CD4-positive, alpha-beta memory T cell (primary cell): ENCODE data around the gene MICAL2. TPM values are rescaled to one million over a fixed set of nuclear protein-coding genes. Genes with fewer than 3 reads are reported as not detected.

ENCODE experiments used
- CTCF ChIA-PET: fragments of 350-600 bp; sonication (Branson Sonifier 250); formaldehyde crosslinking; loops from one replicate; lab custom pipeline; 2021; ENCODE audit warnings: inconsistent platforms; ENCODE audit not compliant: partially characterized antibody; lab: Charles Lee
- POLR2A ChIA-PET: fragments of 350-600 bp; sonication (Branson Sonifier 250); formaldehyde crosslinking; loops from one replicate; lab custom pipeline; 2021; ENCODE audit not compliant: partially characterized antibody; lab: Charles Lee
- DNase-seq, 5 donors: peaks; one replicate each; pipeline versions ENCODE4 v3.0.0 to v3.0.0-alpha.2; 2020 to 2022; ENCODE audit warnings: mixed read lengths in 1 of 5
- H3K27ac ChIP-seq: one replicate; pipeline ENCODE4 v1.7.0; 2013; ENCODE audit warnings: low read depth, low read length
- H3K27me3 ChIP-seq: 2 replicates; pipeline ENCODE4 v1.7.0; 2013; ENCODE audit warnings: mild to moderate bottlenecking, low read length, moderate library complexity; ENCODE audit not compliant: insufficient read depth
- H3K36me3 ChIP-seq: 2 replicates; pipeline ENCODE4 v1.7.0; 2013; ENCODE audit warnings: mild to moderate bottlenecking, low read length, moderate library complexity; ENCODE audit not compliant: insufficient read depth
- H3K4me1 ChIP-seq: 2 replicates; pipeline ENCODE4 v1.7.0; 2013; ENCODE audit warnings: mild to moderate bottlenecking, low read length, moderate library complexity; ENCODE audit not compliant: insufficient read depth
- H3K4me3 ChIP-seq, 2 donors: one replicate each; pipeline ENCODE4 v1.7.0; 2013; ENCODE audit warnings: low read length in 2 of 2, mild to moderate bottlenecking in 1 of 2
- H3K9me3 ChIP-seq, 2 donors: one replicate each; pipeline ENCODE4 v1.7.0; 2013; ENCODE audit warnings: low read length in 2 of 2, control low read depth in 1 of 2; ENCODE audit not compliant: control insufficient read depth in 1 of 2
- H3K27ac Mint-ChIP-seq, 7 donors: one replicate each; pipeline ENCODE4 v1.8.0; 2020 to 2021; ENCODE audit warnings: mixed read lengths in 7 of 7, mild to moderate bottlenecking in 6 of 7, inconsistent platforms in 3 of 7, moderate library complexity in 3 of 7
- H3K27me3 Mint-ChIP-seq, 2 donors: one replicate each; pipeline ENCODE4 v1.8.0; 2020 to 2021; ENCODE audit warnings: mixed read lengths in 2 of 2
- H3K36me3 Mint-ChIP-seq, 2 donors: one replicate each; pipeline ENCODE4 v1.8.0; 2020 to 2021; ENCODE audit warnings: mixed read lengths in 2 of 2, inconsistent platforms in 1 of 2, mild to moderate bottlenecking in 1 of 2
- H3K4me1 Mint-ChIP-seq, 4 donors: one replicate each; pipeline ENCODE4 v1.8.0; 2020 to 2021; ENCODE audit warnings: mixed read lengths in 4 of 4, mild to moderate bottlenecking in 1 of 4
- H3K4me3 Mint-ChIP-seq, 8 donors: one replicate each; pipeline ENCODE4 v1.8.0; 2020 to 2021; ENCODE audit warnings: mixed read lengths in 8 of 8, mild to moderate bottlenecking in 7 of 8, moderate library complexity in 6 of 8, inconsistent platforms in 3 of 8
- H3K9me3 Mint-ChIP-seq, 8 donors: one replicate each; pipeline ENCODE4 v1.8.0; 2020 to 2021; ENCODE audit warnings: mixed read lengths in 8 of 8, mild to moderate bottlenecking in 5 of 8, inconsistent platforms in 3 of 8, moderate library complexity in 1 of 8
- intact Hi-C: fragments of 100-400 bp; cut with micrococcal nuclease; formaldehyde crosslinking; loops from one replicate; pipeline ENCODE4 v1.15.1; 2023
- polyA plus RNA-seq, 2 donors: library from polyadenylated mRNA; unstranded; fragments of 300-500 nt; fragmentation: Illumina TruSeq; gene quantifications; one replicate each; pipeline ENCODE4 v1.2.3, GENCODE V29; 2021
- total RNA-seq, 2 experiments: library from RNA; stranded (reverse); gene quantifications; one replicate each; pipeline ENCODE4 v1.2.3, GENCODE V29; 2021

The MICAL2 gene
- total and polyA plus RNA-seq, 4 experiments from 2014 or later = 10.9 to 38.8 (median 28.2) TPM

- no peaks in the 10 kb centered on the region for H3K27me3 ChIP-seq
- H3K36me3 ChIP-seq = no peaks in the 10 kb centered on the region
- peaks cover 2 to 10% (median 7%) of the 10 kb centered on the region in 4 donors for H3K4me1 Mint-ChIP-seq
- peak in 1 of 5 donors; percentile 38 for DNase-seq
- H3K36me3 Mint-ChIP-seq = peaks cover 1 to 9% of the 10 kb centered on the region in 2 donors
- H3K27me3 Mint-ChIP-seq = no peaks in the 10 kb centered on the region
- H3K4me1 ChIP-seq = peaks cover 7% of the 10 kb centered on the region
- POLR2A ChIA-PET = interaction anchor here (1.2 kb wide), 1 partner anchor 57 kb away, joined by 4 read pairs; no protein-coding TSS in a partner anchor
- intact Hi-C loops = no loop called here
- H3K9me3 Mint-ChIP-seq = peaks cover 0 to 2% (median 0%) of the 10 kb centered on the region in 8 donors
- H3K4me3 Mint-ChIP-seq = no peak overlapping the region
- peak overlapping the region in 2 of 7 donors; percentile 30 to 82 for H3K27ac Mint-ChIP-seq
- no peak overlapping the region for H3K4me3 ChIP-seq
- H3K27ac ChIP-seq = no peak overlapping the region
- no peaks in the 10 kb centered on the region for H3K9me3 ChIP-seq
- CTCF ChIA-PET = interaction anchor here (0.6 to 1.1 kb wide), 3 partner anchors 23 to 113 kb away, joined by 3 read pairs; no protein-coding TSS in a partner anchor
These were observed 56.9 kb downstream of the MICAL2 start for GRCh38 chr11:12167061-12168000.

- intact Hi-C loops = no loop called here
- Histone ChIP-seq H3K4me1 (peaks cover 7% of the 10 kb centered on the region), H3K27me3 (no peaks in the 10 kb centered on the region), H3K36me3 (no peaks in the 10 kb centered on the region), H3K4me3 (no peak overlapping the region), H3K9me3 (no peaks in the 10 kb centered on the region), H3K27ac (no peak overlapping the region)
- CTCF ChIA-PET = interaction anchor here (0.6 kb wide), 1 partner anchor 114 kb away, joined by 3 read pairs; no protein-coding TSS in a partner anchor
- DNase-seq = no peak
- Mint-ChIP-seq H3K4me3 (no peak overlapping the region), H3K27ac (peak overlapping the region in 1 of 7 donors; percentile 6), H3K36me3 (peaks cover 1 to 9% of the 10 kb centered on the region in 2 donors), H3K9me3 (peaks cover 0 to 2% (median 0%) of the 10 kb centered on the region in 8 donors), H3K27me3 (no peaks in the 10 kb centered on the region), H3K4me1 (peaks cover 2 to 10% (median 7%) of the 10 kb centered on the region in 4 donors)
- POLR2A ChIA-PET = no interaction called here
These were observed 57.7 kb downstream of the MICAL2 start for GRCh38 chr11:12168114-12168513.

GRCh38 chr11:12169822-12170221, 59.4 kb downstream of the MICAL2 start:
- POLR2A ChIA-PET = no interaction called here
- CTCF ChIA-PET = no interaction called here
- H3K36me3 Mint-ChIP-seq = peaks cover 0 to 2% of the 10 kb centered on the region in 2 donors
- H3K4me1 Mint-ChIP-seq = peaks cover 6 to 16% (median 10%) of the 10 kb centered on the region in 4 donors
- no peak overlapping the region for H3K27ac ChIP-seq
- no peak for DNase-seq
- no peaks in the 10 kb centered on the region for H3K36me3 ChIP-seq
- intact Hi-C loops = no loop called here
- H3K27ac Mint-ChIP-seq = peak overlapping the region in 1 of 7 donors; percentile 85
- no peaks in the 10 kb centered on the region for H3K9me3 ChIP-seq
- no peak overlapping the region for H3K4me3 Mint-ChIP-seq
- H3K27me3 ChIP-seq = no peaks in the 10 kb centered on the region
- peaks cover 14% of the 10 kb centered on the region for H3K4me1 ChIP-seq
- no peak overlapping the region for H3K4me3 ChIP-seq
- H3K9me3 Mint-ChIP-seq = peaks cover 0 to 2% (median 0%) of the 10 kb centered on the region in 8 donors
- no peaks in the 10 kb centered on the region for H3K27me3 Mint-ChIP-seq

GRCh38 chr11:12170501-12170900, 60.1 kb downstream of the MICAL2 start:
- Mint-ChIP-seq H3K9me3 (peaks cover 0 to 2% (median 0%) of the 10 kb centered on the region in 8 donors), H3K27me3 (no peaks in the 10 kb centered on the region), H3K4me1 (peaks cover 9 to 21% (median 14%) of the 10 kb centered on the region in 4 donors), H3K36me3 (peaks cover 0 to 2% of the 10 kb centered on the region in 2 donors), H3K4me3 (no peak overlapping the region), H3K27ac (peak overlapping the region in 1 of 7 donors; percentile 62)
- intact Hi-C loops = no loop called here
- H3K36me3 ChIP-seq = no peaks in the 10 kb centered on the region
- H3K4me3 ChIP-seq = no peak overlapping the region
- H3K4me1 ChIP-seq = peaks cover 20% of the 10 kb centered on the region
- ChIA-PET POLR2A (no interaction called here), CTCF (no interaction called here)
- H3K27ac ChIP-seq = no peak overlapping the region
- H3K27me3 ChIP-seq = no peaks in the 10 kb centered on the region
- no peak for DNase-seq
- no peaks in the 10 kb centered on the region for H3K9me3 ChIP-seq

- no peaks in the 10 kb centered on the region for H3K36me3 ChIP-seq
- H3K4me1 ChIP-seq = peaks cover 25% of the 10 kb centered on the region
- Mint-ChIP-seq H3K4me1 (peaks cover 13 to 25% (median 19%) of the 10 kb centered on the region in 4 donors), H3K27ac (no peak overlapping the region), H3K4me3 (no peak overlapping the region), H3K36me3 (peaks cover 0 to 2% of the 10 kb centered on the region in 2 donors), H3K27me3 (no peaks in the 10 kb centered on the region), H3K9me3 (peaks cover 0 to 2% (median 0%) of the 10 kb centered on the region in 8 donors)
- CTCF ChIA-PET = interaction anchor here (1.3 kb wide), 1 partner anchor 65 kb away, joined by 4 read pairs; no protein-coding TSS in a partner anchor
- no peaks in the 10 kb centered on the region for H3K27me3 ChIP-seq
- DNase-seq = no peak
- intact Hi-C loops = no loop called here
- H3K4me3 ChIP-seq = no peak overlapping the region
- no peak overlapping the region for H3K27ac ChIP-seq
- POLR2A ChIA-PET = no interaction called here
- no peaks in the 10 kb centered on the region for H3K9me3 ChIP-seq
These were observed 60.6 kb downstream of the MICAL2 start for GRCh38 chr11:12170984-12171383.

GRCh38 chr11:12171921-12172320, 61.5 kb downstream of the MICAL2 start:
- CTCF ChIA-PET = interaction anchor here (0.7 to 1.3 kb wide), 2 partner anchors 10 to 64 kb away, joined by 3 to 4 read pairs; no protein-coding TSS in a partner anchor
- H3K4me1 Mint-ChIP-seq = peaks cover 17 to 28% (median 22%) of the 10 kb centered on the region in 4 donors
- intact Hi-C loops = no loop called here

GRCh38 chr11:12172493-12173013, 62.2 kb downstream of the MICAL2 start:
- ChIA-PET CTCF (interaction anchor here (1.1 kb wide), 1 partner anchor 13 kb away, joined by 3 read pairs; no protein-coding TSS in a partner anchor), POLR2A (no interaction called here)
- Histone ChIP-seq H3K36me3 (no peaks in the 10 kb centered on the region), H3K4me1 (peaks cover 22% of the 10 kb centered on the region), H3K4me3 (no peak overlapping the region), H3K27ac (no peak overlapping the region), H3K9me3 (no peaks in the 10 kb centered on the region), H3K27me3 (no peaks in the 10 kb centered on the region)
- peaks cover 16 to 24% (median 21%) of the 10 kb centered on the region in 4 donors for H3K4me1 Mint-ChIP-seq
- DNase-seq = no peak
- intact Hi-C loops = no loop called here
- H3K27me3 Mint-ChIP-seq = no peaks in the 10 kb centered on the region
- H3K4me3 Mint-ChIP-seq = no peak overlapping the region
- peaks cover 0 to 2% of the 10 kb centered on the region in 2 donors for H3K36me3 Mint-ChIP-seq
- no peak overlapping the region for H3K27ac Mint-ChIP-seq
- H3K9me3 Mint-ChIP-seq = peaks cover 0 to 2% (median 0%) of the 10 kb centered on the region in 8 donors

More at GRCh38 chr11:12171921-12172320, 61.5 kb downstream of the MICAL2 start:
- POLR2A ChIA-PET = no interaction called here
- Histone ChIP-seq H3K9me3 (no peaks in the 10 kb centered on the region), H3K36me3 (no peaks in the 10 kb centered on the region), H3K4me1 (peaks cover 28% of the 10 kb centered on the region), H3K4me3 (no peak overlapping the region), H3K27me3 (no peaks in the 10 kb centered on the region), H3K27ac (no peak overlapping the region)
- H3K27ac Mint-ChIP-seq = no peak overlapping the region
- peaks cover 0 to 2% of the 10 kb centered on the region in 2 donors for H3K36me3 Mint-ChIP-seq
- H3K4me3 Mint-ChIP-seq = no peak overlapping the region
- DNase-seq = no peak
- peaks cover 0 to 2% (median 0%) of the 10 kb centered on the region in 8 donors for H3K9me3 Mint-ChIP-seq
- H3K27me3 Mint-ChIP-seq = no peaks in the 10 kb centered on the region
